Stimulated activated naive CD8-positive, alpha-beta T cell treated with anti-CD3 and anti-CD28 coated beads, Interleukin-15, Interleukin-2, amounts not matched to agents 100 ng/mL and 50 ng/mL, for 24 hours (primary cell): ENCODE results near the gene SLC43A3.
A peak's percentile ranks its signal among the peaks of the same experiment; 100 is the strongest.
"Not testable (repeated sequence)": the region's sequence is repeated elsewhere in the genome, so short reads cannot be mapped to it uniquely, and the experiment has no call there.

Experiments used
- H3K27ac Mint-ChIP-seq: one replicate; pipeline ENCODE4 v1.8.0; 2021; ENCODE audit warnings: mild to moderate bottlenecking, mixed read lengths
- H3K27me3 Mint-ChIP-seq: one replicate; pipeline ENCODE4 v1.8.0; 2021; ENCODE audit warnings: mixed read lengths
- H3K36me3 Mint-ChIP-seq: one replicate; pipeline ENCODE4 v1.8.0; 2021; ENCODE audit warnings: low read depth, mixed read lengths
- H3K4me1 Mint-ChIP-seq: one replicate; pipeline ENCODE4 v1.8.0; 2021; ENCODE audit warnings: low read depth, mixed read lengths
- H3K4me3 Mint-ChIP-seq: one replicate; pipeline ENCODE4 v1.8.0; 2021; ENCODE audit warnings: mild to moderate bottlenecking, mixed read lengths
- H3K9me3 Mint-ChIP-seq: one replicate; pipeline ENCODE4 v1.8.0; 2021; ENCODE audit warnings: mixed read lengths

The SLC43A3 gene

DNA sequence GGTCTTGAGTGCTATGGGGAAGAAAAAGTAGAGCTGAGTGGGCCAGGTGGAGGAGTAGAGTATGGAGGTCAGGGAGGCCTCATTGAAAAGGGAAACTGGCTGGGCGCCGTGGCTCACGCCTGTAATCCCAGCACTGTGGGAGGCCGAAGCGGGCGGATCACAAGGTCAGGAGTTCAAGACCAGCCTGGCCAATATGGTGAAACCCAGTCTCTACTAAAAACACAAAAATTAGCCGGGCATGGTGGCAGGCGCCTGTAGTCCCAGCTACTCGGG lies 18.1 kb upstream of the SLC43A3 start:
- not testable (repeated sequence) for H3K4me3 Mint-ChIP-seq, H3K9me3 Mint-ChIP-seq, H3K4me1 Mint-ChIP-seq, H3K36me3 Mint-ChIP-seq, H3K27ac Mint-ChIP-seq
- H3K27me3 Mint-ChIP-seq, result peaks cover 19% of the 10 kb centered on the region

DNA sequence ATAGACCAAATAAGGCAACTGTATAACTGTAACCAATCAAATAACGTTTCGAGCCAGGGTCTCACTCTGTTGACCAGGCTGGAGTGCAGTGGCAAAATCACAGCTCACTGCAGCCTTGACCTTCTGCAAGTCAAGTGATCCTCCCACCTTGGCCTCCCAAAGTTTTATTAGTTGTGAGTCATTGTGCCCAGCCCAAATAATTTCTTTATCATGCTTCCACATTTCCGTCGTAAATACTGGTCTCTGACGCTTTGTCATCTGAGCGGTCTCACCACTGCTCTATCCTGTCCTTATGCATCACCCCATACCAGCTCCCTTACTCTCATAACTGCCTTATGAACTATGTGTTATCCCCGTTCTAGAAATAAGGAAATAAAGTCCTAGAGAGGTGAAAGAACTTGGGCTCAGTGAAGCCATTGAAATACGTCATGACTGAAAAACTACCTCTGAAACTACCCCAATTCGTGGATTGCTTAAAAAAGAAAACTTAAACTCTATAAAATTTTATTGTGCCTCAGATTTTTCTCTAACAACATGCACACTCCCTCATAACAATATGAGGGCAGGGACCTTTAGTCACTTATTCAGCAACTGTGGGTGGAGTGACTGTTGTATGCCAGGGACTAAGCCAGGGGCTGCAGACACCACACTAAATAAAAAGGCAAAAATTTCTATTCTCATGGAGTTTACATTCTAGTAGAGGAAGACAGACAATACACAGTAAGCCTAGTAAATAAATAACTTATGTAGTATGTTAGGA lies 17.6 kb upstream of the SLC43A3 start:
- Mint-ChIP-seq H3K27me3 (peaks cover 13% of the 10 kb centered on the region), H3K9me3 (no peaks in the 10 kb centered on the region), H3K4me3 (no peak overlapping the region), H3K36me3 (no peaks in the 10 kb centered on the region), H3K4me1 (no peaks in the 10 kb centered on the region), H3K27ac (no peak overlapping the region)

DNA sequence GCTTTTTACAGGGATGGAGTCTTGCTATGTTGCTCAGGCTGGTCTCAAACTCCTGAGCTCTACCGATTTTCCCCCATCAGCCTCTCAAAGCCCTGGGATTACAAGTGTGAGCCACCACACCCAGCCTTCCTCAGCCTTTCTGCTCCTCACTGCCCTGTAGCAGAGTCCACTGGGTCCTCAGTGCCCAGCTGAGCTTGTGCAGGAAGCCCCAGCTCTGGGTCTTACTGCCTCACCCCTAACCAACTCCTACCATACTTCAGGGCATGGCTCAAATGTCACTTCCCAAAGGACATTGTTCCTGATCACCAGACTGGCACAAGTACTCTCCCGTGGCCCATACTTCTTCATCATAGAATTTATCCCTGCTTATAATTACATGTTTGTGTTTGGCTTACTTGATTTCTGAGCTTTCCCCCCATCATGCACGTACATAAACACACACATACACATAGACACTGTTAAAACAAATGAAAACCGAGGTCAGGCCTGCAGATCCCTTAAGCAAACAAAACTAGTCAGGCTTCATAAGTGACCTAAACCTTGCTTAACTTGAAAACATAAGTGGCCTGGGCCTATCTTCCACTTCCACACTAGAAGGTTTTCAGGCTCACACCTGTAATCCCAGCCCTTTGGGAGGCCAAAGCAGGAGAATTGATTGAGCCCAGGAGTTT lies 14.0 kb upstream of the SLC43A3 start:
- H3K4me1 Mint-ChIP-seq, result no peaks in the 10 kb centered on the region

DNA sequence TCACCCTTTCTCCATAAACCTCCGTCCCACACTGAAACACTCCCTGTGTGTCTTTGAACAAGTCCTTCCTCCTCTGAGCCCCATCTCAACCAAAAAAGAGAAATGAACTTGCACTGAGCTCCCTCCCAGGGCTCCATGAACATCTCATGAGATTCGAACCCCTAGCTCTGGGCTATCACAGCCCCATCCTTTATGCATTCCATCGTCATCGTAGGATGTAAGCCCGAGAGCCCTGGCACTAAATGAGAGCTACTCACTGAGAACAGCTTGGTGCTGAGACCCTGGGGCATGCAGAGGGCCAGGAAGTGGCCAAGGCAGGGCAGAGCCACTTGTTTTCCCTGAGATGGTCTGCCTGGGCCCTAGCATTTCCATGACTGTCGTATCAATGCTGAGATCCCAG lies 12.9 kb upstream of the SLC43A3 start:
- H3K4me3 Mint-ChIP-seq, result no peak overlapping the region
- H3K9me3 Mint-ChIP-seq, result no peaks in the 10 kb centered on the region
- no peaks in the 10 kb centered on the region for H3K4me1 Mint-ChIP-seq
- H3K27me3 Mint-ChIP-seq, result peaks cover 4% of the 10 kb centered on the region
- no peak overlapping the region for H3K27ac Mint-ChIP-seq
- H3K36me3 Mint-ChIP-seq, result no peaks in the 10 kb centered on the region

More for the DNA sequence above, 14.0 kb upstream of the SLC43A3 start:
- Mint-ChIP-seq H3K27me3 (peaks cover 8% of the 10 kb centered on the region), H3K9me3 (no peaks in the 10 kb centered on the region), H3K36me3 (no peaks in the 10 kb centered on the region), H3K4me3 (no peak overlapping the region), H3K27ac (no peak overlapping the region)

DNA sequence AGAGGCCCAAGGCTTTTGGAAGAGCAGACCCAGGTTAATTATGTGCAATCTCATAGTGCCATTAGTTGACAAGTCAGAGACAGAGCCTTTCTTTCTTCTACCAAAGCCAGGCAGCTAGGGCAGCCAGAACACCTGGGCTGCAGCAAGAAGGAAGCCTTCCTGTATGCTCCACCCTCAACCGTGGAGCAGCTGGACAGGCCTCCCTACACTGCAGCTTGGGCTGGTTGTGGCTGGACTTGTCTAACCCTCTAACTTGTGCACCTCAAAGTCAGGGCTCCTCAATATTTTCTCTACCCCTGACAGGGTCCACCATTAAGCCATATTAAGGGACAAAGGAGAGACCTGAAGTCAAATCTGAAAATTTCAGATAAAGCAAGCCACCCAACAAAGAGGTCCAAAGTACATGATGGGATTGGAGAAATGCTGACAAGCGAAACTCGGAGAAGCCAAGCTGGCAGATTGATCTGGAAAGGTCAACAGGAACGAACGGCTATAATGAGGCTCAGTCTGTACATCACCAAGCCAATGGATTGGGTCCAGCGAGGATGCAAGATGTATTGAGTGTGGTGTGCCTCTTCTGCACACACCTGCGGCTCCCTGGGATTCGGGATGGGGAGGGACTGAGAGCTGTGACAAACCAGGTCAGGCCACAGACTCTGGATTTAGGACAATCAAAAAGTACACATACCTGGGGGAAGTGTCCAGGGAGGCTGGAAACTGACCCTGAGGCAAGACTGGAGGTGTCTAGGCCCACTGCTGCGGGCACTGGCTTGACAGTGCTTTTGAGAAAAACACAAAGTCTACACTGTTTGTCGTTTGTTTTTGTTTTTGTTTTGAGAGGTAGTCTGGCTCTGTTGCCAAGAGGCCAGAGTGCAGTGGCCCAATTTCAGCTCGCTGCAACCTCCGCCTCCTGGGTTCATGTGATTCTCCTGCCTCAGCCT lies 11.7 kb upstream of the SLC43A3 start:
- no peak overlapping the region for H3K27ac Mint-ChIP-seq
- H3K27me3 Mint-ChIP-seq, result no peaks in the 10 kb centered on the region
- no peaks in the 10 kb centered on the region for H3K4me1 Mint-ChIP-seq
- H3K4me3 Mint-ChIP-seq, result no peak overlapping the region
- no peaks in the 10 kb centered on the region for H3K36me3 Mint-ChIP-seq
- no peaks in the 10 kb centered on the region for H3K9me3 Mint-ChIP-seq

DNA sequence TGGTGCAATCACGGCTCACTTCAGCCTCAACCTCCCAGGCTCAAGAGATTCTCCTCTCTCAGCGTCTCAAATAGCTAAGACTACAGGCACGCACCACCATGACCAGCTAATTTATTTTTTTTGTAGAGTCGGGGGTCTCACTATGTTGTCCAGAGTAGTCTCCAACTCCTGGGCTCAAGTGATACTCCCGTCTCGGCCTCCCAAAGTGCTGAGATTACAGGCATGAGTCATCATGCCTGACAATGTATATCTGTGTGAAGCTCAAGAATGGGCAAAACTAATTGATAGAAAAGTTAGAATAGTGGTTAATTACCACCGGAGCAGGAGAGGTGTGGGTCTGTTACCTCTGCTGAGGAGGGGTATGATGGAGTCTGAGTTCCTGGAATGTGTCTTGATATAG lies 9.1 kb upstream of the SLC43A3 start:
- peaks cover 12% of the 10 kb centered on the region for H3K4me1 Mint-ChIP-seq
- H3K36me3 Mint-ChIP-seq, result no peaks in the 10 kb centered on the region
- H3K9me3 Mint-ChIP-seq, result no peaks in the 10 kb centered on the region
- H3K27ac Mint-ChIP-seq, result no peak overlapping the region
- H3K4me3 Mint-ChIP-seq, result no peak overlapping the region
- H3K27me3 Mint-ChIP-seq, result no peaks in the 10 kb centered on the region

DNA sequence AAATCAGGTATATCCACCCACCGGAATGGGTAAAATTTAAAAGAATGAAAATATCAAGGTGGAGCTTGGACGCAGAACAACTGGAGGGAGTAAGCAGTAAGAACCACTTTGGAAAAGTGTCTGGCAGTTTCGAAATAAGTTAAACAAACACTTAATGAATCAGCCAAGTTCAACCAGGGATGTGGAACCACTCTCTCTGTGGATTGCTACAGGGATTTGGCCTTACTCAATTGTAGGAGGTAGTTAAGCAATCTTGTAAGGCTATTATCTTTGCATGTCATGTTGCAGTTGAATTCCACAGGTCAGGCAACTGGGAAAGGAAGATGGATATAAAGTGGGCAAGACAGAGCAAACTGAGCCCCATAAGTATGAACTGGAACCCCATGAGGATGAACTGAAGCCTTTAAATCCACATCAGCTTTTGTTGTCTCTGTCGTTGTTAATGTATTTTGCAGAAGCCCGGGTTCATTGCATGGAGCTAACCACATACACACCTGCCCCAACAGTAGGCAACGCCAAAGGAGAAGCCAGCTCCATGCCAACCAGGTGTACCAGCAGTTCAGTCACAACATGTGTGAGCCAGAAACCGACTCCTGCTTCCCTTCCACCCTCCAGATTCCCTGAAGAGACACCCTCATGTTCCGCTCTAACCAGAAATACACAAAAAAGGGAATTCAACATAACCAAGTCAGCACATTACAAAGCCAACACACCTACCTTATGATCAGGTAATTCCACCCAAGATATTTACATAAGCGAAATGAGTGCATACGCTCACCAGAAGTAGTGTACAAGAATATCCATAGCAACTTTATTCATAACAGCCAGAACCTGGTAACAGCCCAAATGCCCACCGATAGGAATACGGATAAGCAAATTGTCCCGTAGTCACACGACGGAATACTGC lies 8.0 kb upstream of the SLC43A3 start:
- H3K9me3 Mint-ChIP-seq, result no peaks in the 10 kb centered on the region
- no peak overlapping the region for H3K27ac Mint-ChIP-seq
- H3K4me3 Mint-ChIP-seq, result no peak overlapping the region
- no peaks in the 10 kb centered on the region for H3K36me3 Mint-ChIP-seq
- H3K27me3 Mint-ChIP-seq, result no peaks in the 10 kb centered on the region
- peaks cover 12% of the 10 kb centered on the region for H3K4me1 Mint-ChIP-seq

DNA sequence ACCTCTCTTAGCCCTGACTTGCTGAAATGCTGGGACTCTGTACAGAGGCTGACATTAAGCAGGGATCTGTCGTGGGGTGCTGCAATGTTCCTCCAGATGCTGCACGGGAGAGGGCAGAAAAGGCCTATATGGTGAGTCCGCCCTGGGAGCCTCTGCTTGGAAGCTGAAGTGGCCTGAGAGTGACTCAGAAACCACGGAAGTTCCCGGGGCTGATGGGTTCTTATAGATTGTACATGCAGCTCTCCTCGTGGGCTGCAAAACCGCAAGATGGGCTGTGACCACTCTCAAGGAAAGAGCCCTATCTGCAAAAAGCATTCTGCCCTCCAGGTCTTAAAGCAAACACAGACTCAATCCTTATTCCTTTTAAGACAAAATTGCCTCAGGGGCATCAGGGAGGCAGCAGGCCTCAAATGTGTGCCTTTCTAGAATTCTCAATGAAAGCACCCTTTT lies 5.8 kb upstream of the SLC43A3 start:
- no peaks in the 10 kb centered on the region for H3K36me3 Mint-ChIP-seq
- H3K4me3 Mint-ChIP-seq, result no peak overlapping the region
- H3K4me1 Mint-ChIP-seq, result peaks cover 14% of the 10 kb centered on the region
- no peaks in the 10 kb centered on the region for H3K27me3 Mint-ChIP-seq
- H3K9me3 Mint-ChIP-seq, result no peaks in the 10 kb centered on the region
- H3K27ac Mint-ChIP-seq, result no peak overlapping the region

DNA sequence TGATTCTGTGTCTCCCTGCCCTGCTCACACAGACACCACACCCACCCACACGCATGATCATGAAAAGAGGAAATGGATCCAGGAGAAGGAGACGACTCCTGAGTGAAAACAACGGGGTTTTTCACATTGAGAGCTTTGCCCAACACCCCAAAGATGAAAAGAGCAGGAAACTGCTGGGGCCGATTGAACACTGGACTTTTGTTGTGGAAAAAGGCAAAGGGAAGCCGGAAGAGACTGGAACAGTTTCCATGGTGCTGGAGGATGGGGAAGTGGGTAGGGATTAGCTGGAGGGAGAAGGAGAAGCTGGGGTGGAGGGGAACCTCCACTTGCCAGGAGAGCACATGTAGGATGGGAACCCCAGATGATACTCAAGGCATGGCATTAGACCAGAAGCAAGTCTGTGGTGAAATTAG lies 5.2 kb upstream of the SLC43A3 start:
- no peak overlapping the region for H3K4me3 Mint-ChIP-seq

DNA sequence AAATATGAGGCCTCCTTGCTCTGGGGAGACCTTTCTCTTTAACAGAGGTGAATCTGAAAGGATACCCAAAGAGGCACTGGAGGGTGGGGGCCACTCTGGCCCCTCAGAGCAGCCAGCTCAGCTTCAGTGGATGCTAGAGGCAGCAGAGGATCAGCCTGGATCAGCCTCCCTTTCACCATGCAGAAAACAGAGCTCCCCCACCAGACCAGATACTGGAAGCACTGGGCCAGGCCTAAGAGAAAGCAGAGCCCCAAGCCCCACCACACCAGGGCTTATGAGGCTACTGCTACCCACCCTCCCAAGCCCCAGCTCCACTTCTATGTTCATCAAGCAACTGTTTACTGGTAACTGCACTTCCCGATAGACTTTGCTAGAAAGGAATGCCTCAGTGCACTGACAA lies 4.0 kb upstream of the SLC43A3 start:
- Mint-ChIP-seq H3K9me3 (no peaks in the 10 kb centered on the region), H3K4me3 (no peak overlapping the region), H3K36me3 (peaks cover 8% of the 10 kb centered on the region), H3K27ac (no peak overlapping the region), H3K27me3 (no peaks in the 10 kb centered on the region), H3K4me1 (peaks cover 25% of the 10 kb centered on the region)

More for the DNA sequence above, 5.2 kb upstream of the SLC43A3 start:
- Mint-ChIP-seq H3K36me3 (no peaks in the 10 kb centered on the region), H3K27me3 (no peaks in the 10 kb centered on the region), H3K9me3 (no peaks in the 10 kb centered on the region), H3K4me1 (peaks cover 20% of the 10 kb centered on the region), H3K27ac (peak overlapping the region; percentile 1)

DNA sequence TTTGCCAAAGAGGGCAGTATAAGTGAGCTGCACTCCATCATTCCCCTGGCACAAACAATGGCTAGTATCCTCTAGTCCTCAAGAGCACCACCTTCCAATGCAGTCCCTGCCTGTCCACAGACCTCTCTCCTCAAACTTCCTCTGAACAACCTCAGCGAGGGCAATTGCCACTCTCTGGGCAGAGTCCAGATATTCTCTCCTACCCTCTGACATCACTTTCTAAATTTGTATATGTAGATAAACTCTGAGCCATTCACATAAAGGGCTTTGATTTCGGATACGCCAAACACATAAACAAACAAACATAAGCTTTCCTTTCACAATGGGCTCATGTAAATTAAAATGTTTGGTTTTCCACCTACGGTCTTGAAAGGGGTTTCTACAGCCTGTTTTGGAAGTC lies 3.0 kb upstream of the SLC43A3 start:
- Mint-ChIP-seq H3K27me3 (no peaks in the 10 kb centered on the region), H3K9me3 (no peaks in the 10 kb centered on the region), H3K36me3 (peaks cover 18% of the 10 kb centered on the region), H3K27ac (no peak overlapping the region), H3K4me1 (peaks cover 32% of the 10 kb centered on the region), H3K4me3 (no peak overlapping the region)

DNA sequence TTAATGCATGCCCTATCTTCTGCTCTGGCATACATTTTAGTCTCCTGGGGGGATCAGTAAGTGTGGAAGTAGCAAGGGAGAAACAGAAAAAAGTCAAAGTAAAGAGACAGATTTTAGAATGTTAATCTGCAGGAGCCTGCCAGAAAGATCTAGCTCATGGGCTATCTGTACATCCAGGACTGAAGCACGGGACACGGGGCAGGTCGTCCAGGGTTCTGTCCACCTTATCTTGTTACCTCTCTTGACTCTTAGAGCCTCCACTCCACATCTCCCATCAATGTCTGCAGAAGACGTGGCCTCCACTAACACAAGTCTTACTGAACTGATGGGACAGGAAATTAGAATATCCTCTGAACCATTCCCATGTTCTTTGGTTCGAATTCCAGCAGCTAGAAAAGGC lies 1.7 kb upstream of the SLC43A3 start:
- Mint-ChIP-seq H3K36me3 (peaks cover 30% of the 10 kb centered on the region), H3K27me3 (no peaks in the 10 kb centered on the region), H3K4me3 (no peak overlapping the region), H3K4me1 (peaks cover 45% of the 10 kb centered on the region), H3K9me3 (no peaks in the 10 kb centered on the region), H3K27ac (no peak overlapping the region)

DNA sequence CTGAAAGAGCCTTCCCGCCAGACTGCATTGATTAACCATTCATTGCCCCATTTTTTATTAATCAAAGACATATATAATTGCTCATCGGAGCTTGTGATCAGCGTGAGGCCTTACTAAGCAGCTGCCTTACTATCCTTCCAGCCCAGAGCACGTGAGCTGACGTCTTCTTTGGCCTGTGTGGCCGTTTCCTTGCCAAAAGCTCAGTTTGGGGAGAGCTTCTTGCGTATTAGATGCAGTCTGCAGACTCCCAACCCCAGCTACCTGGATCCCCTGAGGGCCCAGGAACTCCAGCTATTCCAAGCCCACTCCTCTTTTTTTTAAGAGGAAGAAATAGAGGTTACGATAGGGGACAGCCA lies 784 bp upstream of the SLC43A3 start:
- no peaks in the 10 kb centered on the region for H3K27me3 Mint-ChIP-seq
- H3K27ac Mint-ChIP-seq, result peak overlapping the region; percentile 96
- H3K4me1 Mint-ChIP-seq, result peaks cover 53% of the 10 kb centered on the region
- no peaks in the 10 kb centered on the region for H3K9me3 Mint-ChIP-seq
- H3K4me3 Mint-ChIP-seq, result peak overlapping the region; percentile 96
- peaks cover 39% of the 10 kb centered on the region for H3K36me3 Mint-ChIP-seq

DNA sequence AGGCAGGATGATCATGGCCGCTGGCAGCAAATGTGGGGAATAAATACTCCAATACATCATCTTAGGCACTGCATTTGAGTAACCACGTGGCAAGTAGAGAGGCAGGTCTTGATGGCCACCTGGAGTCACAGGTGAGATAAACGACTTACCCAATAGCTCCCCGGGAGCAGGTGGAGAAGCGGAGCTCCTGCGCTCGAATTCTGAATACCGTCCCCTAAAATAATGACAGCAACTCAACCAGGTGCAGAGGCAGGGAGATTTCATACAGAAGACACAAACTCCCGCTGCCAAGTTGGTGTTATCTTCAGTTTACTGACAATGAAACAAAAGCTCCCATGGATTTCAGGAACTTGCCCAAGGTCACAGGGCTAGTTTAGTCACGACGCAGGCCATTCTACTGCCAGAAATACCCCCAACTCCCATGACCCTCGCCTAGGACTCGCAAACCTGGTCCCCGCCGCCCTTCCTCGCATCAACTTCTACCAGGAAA lies 437 bp downstream of the SLC43A3 start:
- Mint-ChIP-seq H3K9me3 (no peaks in the 10 kb centered on the region), H3K27me3 (no peaks in the 10 kb centered on the region), H3K36me3 (peaks cover 52% of the 10 kb centered on the region), H3K27ac (peak overlapping the region; percentile 96), H3K4me1 (peaks cover 55% of the 10 kb centered on the region), H3K4me3 (peak overlapping the region; percentile 96)
